HG02610 (cell line): ENCODE measurements around the gene NFATC3.

Source experiments
- ATAC-seq: cut with Tn5 transposase; IDR thresholded peaks from one replicate; pipeline ENCODE4 v1.9.1; 2021; ENCODE audit warnings: mild to moderate bottlenecking, moderate library complexity; ENCODE audit not compliant: unreplicated experiment

The NFATC3 gene

DNA sequence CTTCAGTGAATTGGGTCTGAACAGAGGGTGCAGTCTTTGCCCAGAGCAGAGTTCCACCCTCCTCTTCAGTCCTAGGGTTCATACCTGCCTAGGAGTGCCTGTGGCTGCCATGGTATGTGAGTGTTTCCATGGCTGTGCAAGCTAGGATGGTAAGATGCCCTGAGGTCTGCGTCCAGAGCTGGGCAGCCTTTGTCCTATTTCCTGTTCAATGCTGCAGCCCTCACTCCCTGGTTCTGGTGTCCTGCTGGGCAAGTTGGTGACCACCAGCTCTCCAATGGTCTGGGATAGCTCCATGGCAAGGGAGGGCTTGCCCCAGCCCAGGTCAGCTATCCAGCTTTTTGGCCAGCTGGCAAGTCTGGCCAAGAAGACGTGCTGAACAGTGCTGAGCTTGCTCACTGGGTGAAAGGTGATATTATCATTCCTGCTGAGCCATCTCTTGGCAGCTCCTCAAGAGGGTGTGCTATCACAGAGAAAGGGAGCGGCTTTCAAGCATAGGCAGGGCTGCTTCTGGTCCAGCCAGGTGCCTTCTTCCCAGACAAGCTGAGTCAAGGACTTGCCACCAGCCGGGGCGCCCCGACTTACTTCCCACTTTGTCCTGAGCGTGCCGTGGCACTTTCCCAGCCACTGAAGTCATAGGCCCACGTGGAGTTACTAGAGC lies 13.0 kb upstream of the NFATC3 start:
- no peak for ATAC-seq

DNA sequence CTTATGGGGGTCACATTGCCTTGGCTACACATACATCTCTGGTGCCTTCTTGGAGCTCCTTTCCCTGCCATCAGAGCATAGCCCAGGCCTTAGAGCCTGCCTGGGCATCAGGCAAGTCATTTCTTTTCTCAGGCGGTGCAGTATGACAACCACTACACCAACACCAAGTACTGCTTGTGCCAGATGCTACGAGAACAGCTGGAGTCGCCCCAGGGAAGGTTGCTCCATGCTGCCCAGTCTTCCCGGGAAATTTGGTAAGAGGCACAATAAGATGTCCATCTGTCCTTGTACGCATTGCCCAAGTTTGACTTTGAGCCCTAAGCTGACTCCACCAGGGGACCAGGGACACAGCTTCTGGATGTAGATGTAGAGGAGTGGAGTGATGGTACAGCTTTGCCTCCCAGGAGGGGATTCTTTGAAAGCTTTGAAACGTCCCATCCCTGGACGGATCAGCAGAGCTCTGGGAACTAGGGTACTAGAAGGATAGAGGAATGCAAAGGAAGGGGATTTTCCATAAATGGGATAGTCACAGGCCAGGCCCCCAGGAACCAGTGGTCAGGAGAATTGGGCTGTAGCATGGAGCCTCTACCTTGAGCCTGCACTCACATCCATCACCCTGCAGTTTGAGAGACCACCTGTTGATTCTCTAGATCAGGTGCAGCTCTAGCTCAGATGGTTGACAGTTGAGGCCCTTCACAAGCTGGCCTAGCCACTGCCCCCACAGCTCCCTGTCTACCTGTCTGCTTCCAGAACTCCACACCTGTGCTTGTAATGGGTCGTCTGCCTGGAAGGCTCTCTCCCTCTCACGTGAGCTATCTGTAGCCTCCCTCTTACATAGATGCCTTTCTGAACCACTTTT lies 11.0 kb upstream of the NFATC3 start:
- peak; percentile 0 for ATAC-seq

DNA sequence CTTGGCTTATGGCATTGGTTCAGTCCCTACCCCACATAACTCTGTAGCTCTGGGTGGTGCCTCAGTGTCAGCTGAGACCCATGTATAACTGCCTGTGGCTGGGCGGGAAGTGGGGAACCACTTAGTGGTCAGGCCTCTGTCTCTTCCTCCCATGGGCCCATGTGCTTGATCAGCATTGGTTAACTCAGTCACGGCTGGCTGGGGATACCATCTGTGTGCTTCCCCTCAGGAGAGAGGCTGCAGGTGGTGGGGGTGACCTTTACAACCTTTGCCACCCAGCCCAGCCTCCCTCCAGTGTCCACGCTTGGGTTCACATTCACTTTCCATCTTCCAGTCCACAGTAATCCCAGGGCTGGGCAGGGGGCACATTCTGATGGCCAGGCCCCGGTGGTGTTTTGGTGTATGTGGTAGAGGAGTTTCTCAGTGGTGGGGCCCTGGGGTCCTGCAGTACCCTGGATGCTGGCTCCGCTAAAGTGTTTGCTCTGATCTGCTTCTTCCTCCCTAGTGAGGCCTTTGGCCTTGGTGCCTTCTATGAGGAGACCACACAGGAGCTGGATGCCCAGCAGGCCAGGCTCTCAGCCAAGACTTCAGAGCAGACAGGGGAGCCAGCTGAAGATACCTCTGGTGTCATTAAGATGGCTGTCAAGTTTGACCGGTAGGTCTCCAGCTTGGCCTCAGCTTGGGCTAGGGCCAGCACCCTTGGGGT lies 10.2 kb upstream of the NFATC3 start:
- peak; percentile 74 for ATAC-seq

DNA sequence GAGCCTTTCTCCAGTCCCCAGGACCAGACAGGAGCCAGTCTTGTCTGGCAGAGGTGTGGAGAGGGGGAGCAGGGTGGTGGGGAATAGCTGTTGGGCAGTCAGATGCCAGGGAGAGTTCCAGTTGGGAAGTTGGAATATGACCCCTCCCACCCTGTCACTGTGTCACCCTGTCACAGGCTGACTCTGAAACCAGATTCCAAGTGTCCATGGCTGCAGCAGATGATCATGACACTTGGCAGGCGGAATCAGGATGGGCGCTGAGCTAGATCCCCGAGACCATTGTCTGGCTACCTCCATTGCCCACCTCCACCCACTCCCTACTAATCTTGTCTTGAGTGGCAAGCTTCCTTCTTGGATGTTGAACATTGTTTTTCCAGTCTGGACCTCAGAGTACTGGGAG lies 9.2 kb upstream of the NFATC3 start:
- ATAC-seq: no peak

DNA sequence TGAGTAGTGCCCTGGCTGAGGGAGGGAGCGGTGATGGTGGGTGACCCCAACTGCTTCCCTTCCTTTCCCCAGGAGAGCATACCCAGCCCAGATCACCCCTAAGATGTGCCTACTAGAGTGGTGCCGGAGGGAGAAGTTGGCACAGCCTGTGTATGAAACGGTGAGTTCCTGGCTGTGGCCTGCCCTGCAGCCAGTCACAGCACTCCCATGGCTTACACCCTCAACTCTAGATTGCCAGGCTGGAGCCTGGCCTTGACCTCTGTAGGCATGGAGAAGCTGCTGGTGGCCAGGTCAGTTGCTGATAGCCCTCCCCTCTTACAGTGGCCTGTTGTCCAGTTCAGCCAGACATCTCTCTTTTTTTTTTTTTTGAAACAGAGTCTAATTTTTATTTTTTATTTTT lies 8.6 kb upstream of the NFATC3 start:
- ATAC-seq: no peak

DNA sequence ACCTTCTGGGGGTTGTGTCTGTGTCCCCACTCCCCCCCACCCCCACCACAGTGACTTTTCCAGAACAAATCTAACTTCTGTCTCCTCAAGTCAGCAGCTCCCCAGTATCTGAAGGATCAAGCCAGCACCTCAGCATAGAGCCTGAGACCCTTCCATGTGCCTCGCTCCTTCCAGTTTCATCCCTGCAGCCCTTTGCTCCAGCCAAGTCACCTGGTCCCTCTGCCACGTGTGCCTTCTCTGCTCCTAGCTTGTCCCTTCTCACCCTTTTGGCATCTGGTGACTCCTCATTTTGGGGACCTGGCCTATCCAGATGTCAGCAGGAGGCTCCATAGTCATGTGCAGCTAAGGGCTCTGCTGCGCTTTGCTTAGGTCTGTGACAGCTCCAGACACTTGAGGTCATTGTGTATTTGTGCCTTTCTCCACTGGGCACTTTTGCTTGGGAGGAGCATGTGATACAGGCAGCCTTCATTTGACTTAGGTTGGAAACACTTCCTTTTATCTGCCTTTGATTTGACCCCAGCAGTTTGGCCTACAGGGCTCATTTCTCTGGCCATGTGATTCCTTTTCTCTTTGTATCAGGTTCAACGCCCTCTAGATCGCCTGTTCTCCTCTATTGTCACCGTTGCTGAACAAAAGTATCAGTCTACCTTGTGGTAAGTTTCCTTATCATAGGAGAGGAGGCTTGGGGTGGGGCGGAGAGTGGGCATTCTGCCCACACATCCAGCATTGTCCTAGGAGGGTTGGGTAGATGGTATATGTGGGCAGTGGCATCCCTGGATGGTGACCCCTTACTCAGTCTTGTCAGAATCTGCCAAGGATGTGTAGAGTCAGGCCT lies 7.1 kb upstream of the NFATC3 start:
- no peak for ATAC-seq

DNA sequence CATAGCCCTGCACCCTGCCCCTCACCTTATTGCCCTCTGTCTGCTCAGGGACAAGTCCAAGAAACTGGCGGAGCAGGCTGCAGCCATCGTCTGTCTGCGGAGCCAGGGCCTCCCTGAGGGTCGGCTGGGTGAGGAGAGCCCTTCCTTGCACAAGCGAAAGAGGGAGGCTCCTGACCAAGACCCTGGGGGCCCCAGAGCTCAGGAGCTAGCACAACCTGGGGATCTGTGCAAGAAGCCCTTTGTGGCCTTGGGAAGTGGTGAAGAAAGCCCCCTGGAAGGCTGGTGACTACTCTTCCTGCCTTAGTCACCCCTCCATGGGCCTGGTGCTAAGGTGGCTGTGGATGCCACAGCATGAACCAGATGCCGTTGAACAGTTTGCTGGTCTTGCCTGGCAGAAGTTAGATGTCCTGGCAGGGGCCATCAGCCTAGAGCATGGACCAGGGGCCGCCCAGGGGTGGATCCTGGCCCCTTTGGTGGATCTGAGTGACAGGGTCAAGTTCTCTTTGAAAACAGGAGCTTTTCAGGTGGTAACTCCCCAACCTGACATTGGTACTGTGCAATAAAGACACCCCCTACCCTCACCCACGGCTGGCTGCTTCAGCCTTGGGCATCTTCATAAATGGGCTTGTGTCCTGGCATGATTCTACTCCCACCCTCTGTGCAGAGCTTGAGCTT lies 6.3 kb upstream of the NFATC3 start:
- ATAC-seq: no peak

DNA sequence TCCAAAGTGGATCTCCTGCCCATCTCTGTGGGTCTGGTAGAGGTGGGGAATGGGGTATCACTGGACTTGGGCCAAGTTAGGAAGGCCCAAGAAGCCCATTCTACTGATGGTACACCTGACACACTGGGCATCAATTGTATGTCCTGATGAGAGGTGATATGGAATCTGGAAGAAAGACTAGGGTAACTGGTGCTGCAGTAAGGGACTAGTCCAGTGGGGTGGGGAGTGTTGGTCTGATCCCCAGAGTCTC lies 5.9 kb upstream of the NFATC3 start:
- no peak for ATAC-seq

DNA sequence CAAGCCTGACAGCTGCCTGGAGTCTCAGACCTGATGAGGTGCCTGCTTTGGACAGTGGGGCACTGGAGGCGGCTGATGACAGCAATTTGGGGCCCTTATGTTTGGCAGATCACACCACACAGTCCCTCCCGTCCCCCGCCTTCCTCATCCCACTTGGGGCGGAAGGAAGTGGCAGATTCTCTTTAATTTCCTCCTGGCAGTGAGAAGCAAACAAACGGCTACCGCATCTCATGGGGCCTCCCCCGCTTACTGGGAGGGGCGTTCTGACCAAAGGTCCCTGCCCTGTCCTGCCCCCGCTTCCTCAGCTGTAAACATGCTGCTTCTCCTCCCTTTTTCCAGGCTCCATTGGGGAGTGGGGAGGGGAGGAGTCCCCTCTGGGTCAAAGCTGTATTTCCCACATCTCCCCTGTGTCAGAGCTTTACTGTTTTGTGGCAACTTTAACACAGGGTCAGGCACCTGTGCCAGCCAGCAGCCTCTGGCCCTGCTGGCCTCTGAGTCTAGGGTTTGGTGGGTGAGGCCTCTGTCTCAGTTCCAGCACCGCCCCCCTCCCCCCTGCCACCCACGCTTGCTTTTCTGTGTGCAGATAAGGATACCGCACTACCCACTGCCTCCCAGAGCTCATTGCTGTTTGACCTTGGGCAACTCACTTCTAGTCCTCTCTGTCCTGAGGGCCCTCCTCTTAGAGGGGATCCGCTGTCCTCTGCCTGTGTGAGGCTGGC lies 5.4 kb upstream of the NFATC3 start:
- ATAC-seq: no peak

DNA sequence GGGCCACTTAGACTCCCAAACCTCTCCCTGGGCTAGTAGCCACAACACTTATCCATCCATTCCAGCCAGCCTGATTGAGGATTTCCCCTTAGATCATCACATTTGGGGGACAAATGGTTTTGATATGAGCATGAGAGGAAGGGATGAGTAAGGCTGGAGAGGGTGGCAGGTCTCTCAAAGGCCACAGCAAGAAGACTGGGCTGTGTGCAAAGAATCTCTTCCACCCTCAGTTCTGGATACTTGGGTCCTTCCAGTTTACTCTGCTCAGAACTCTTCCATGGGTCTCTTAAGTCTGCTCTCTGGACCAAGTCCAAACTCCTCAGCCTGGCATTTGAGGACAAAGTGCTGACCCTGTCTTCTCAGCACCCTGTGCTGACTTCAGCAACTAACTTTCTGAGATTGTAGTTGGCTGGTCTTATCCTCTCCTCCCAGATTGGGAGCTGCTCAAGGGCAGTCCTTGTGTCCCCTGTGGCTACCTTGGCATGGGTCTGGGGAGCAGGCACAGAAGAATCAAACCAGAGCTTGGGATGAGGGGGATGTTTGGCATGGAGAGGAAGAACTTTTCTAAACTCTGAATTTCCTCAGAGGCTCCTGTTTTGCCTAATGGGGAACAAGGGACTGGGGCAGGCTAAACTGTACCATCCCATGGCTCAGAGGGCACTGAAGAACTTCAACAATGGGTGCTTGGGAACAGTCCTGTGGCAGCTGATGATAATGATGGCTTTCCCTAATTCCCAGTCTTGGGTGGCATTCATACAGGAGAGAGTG lies 3.1 kb upstream of the NFATC3 start:
- no peak for ATAC-seq

DNA sequence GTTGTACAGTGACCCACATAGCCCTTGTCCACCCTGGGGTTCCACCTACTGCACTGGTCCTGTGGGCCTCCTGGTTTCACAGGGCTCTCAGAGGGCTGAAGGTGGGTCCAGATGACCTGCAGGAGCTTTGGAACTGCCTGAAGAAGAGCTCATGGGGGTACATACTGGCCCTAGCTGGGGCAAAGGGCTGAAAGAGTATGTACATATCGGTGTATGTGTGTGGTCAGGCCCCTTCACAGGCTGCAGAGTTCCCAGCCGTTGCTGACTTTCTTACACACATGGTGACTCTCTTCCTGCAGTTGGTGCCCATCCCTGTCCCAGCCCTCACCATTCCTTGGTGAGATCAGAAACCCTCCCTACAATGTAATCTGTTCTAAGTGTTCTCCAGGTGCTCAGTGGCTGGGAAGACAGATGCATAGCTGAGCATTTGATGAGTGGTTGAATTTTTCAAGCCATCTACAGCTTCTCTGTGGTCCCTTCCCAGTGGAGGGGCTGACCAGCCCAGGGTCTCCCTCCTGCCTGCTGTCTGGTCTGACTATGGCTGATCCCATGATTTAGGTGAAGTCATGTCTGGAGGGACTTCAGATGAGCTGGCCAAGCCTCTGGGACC lies 2.4 kb upstream of the NFATC3 start:
- no peak for ATAC-seq

DNA sequence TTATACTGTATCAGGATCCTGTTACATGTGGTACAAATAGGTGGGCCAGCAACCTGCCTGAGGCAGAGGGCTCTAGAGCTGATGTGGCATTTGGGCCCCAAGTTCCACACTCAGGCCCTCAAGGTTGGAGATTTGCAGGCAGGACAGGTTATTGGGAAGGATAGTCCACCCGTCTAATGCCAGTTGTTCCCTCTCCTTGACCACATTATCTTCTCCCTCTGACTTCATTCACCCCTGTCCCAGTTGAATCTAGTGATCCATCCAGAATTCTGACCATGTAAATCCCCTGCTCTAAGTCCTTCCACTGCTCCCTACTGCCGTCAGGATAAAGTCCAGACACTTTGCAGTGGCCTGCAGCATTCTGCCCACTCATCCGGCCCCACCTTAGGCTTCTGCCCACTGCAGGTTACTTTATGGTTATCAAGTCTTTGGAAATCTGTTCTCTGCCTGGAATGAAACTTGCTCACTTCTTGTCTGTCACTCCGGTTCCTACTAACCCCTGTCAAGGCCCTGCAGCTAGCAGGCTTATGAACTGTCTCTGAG lies 1.9 kb upstream of the NFATC3 start:
- ATAC-seq: no peak

DNA sequence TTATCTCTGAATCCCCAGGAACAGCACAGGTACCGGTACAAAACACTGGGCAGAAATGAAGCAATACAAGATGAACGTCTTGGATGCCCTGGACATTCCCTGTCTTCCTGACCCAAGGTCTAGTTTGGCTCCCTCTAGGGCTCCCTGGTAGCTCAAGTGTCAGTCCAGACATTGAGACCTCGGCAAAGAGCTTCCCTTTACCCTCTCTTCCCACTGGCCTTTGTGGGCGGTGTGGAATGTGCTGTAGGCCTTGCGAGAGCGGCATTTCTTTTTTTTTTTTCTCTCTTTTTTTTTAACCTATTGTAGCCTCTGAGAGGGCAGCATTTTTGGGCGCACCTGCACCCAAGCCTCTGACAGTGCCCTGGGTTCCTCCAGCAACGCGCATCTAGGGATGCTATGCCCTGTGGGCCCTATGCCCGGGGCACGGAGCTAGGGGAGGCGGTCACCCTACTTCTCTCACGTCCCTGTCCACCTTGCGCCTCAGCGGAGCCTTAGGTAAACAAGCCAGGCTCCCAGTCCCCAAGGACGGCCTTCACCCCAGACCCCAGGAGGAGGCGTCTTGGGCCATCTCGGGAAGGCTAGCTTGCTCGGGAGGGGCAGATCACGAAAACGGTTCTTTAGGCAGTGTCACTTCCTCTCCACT lies 1.2 kb upstream of the NFATC3 start:
- no peak for ATAC-seq

DNA sequence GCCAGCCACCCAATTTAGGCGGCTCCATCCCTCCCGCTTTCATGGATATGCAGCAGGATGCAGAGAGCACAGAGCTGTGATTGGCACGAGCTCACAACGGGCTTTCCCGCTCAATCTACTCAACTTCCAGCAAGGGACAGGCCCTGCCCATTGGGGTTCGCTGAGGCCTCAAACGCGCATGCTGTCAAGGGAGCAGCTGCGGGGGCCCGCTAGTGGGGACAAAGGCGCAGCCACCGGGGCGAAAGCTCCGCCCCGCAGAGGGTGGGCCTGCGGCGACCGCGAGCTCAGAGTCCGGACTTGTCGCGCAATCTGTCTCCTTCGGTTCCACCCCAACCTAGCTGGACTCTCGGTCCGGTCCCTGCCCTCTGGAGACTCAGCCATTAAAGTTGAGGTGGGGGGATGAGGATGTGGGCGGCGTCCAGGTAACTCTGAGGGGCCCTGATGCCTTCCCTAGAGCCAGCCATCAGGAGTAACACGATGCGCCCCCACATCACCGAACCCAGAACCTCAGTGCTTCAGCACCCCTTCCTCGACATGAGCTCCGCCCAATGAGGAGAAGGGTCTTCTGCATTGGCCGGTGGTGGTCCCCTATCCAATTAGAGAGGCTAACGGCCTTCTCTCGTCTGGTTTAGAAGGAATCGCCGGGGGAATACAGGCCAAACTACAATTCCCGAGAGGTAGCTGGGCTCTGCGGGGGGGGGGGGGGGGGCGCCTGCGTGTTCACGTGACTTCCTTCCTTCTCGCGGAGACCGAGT lies 489 bp upstream of the NFATC3 start:
- peak; percentile 62 for ATAC-seq

DNA sequence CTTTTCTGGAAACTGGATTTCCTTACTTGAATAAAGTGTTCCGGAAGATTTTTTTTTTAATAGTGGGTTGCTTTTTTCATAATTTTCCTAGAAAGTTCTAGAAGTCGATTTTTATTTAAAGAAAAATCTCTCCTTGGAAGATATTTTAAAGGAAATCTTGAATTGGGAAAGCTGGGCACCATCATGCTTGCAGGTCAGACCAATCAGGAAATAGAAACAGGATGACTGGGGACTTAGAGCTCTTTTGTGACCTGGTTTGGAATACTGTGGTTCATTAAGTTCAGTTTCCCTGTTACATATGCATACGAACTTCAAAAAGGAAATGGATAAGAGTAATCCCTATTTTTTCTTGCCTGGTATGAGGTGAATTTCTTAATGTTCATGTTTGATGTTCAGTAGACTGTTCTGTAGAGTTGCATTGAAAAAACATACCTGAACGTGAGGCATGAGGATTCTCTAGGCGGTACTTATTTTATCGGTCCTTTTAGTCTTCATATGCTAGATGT lies 1.2 kb downstream of the NFATC3 start:
- ATAC-seq: no peak

DNA sequence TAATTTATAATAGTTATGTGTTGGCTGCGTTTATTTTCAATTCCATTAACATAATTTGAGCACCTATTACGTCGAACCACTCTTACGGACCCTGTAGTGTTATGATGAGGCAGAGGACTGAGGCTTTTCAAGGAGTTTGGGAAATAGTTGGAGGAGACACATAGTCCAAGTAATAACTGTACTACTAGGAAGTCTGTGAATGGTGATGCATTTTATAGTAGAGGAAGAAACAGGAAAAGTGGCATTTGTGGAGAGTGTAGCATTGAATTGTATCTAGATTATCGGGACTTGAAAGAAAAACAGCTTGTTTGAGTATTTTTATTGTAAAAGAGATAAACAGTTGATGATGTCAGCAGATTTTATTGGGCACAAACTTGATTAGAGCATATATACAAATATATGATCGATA lies 1.7 kb downstream of the NFATC3 start:
- no peak for ATAC-seq

DNA sequence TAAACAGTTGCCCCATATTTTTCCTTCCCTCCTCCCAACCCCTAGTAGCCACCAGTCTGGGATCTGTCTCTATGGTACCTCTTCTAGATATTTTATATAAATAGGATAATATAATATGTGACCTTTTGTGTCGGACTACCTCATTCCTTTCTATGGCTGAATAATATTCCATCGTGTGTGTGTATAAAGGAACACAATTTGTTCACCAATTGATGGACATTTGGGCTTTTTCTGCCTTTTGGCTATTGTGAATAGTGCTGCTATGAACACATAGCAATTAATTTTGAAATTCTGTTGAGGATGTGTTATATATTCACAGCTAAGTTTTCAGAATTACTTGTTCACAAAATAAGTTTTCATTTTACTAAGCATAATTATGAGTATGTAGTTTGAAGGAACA lies 2.5 kb downstream of the NFATC3 start:
- no peak for ATAC-seq
